GM19455 (cell line): ENCODE data around the gene DIRAS2.

Source experiments
- ATAC-seq: cut with Tn5 transposase; IDR thresholded peaks from one replicate; pipeline ENCODE4 v1.9.1; 2021; ENCODE audit not compliant: unreplicated experiment

The DIRAS2 gene

DNA sequence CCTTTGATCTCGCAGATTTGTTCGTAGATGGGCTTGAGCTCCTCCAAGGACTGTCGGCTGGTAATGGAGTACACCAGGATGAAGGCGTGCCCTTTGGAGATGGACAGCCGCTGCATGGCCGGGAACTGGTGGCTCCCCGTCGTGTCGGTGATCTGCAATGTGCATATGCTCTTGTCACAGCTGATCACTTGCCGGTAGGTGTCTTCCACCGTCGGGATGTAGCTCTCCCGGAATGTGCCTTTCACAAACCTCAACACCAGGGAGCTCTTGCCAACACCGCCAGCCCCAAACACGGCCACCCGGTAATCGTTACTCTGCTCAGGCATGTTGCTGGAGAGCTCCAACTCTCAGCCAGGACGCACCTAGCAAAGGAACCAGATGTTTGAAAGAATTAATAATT, 29.1 kb downstream of the DIRAS2 start:
- ATAC-seq: no peak

DNA sequence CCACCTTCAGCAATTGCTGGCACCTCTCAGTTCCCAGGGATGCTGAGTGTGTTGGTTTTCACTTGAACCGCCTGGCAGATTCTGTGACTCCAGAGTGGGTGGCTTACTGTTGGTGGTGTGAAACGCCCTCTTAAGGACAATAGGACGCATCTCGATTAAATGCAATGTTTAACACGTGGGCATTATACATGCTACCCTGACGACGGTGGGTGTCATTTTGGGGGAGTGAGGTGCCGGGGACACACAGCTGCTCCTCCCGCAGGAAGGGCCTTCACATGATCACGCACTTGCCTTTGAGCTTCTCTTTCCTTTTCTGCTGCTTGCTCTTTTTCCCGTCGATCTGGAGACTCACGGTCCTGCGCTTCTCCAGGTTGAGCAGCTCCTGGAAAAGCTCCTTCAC, 29.7 kb downstream of the DIRAS2 start:
- no peak for ATAC-seq

DNA sequence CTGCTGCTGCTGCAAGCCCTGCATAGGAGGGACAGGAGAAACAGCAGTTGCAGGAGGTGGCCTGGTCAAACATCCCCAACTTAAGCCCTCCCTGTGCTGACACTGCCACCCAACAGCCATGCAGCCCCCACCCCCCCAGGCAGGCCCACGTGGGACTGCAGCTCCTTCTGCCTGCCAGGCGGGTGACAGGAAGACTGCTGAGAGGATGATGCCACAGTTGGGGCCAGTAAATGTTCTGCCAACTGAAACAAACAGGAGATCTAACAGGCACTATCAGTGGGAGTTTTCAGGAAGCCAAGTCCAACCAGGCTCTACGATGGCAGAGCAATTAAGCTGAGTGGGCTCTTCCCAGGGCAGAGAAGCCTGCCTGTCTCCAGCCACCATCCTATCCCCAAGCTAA, 31.1 kb downstream of the DIRAS2 start:
- no peak for ATAC-seq

DNA sequence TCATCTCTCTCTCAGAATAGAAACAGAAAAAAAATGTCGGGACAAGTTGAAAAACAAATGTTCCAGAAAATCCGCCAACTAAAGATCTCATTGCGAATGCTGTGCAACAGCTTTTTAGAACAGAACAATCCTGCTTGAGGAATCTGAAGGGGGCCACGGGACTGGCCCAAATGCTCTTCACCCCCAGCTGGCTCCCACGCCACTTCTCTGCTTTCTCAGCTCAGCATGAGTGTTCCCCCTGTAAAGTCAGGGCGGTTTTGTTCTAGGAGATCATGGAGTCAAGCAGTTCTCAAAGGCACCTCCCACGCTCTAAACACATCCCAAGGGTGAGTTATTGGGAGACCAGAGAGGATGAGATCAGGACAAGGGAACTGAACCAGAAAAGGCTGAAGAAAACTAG, 31.5 kb downstream of the DIRAS2 start:
- ATAC-seq: no peak

DNA sequence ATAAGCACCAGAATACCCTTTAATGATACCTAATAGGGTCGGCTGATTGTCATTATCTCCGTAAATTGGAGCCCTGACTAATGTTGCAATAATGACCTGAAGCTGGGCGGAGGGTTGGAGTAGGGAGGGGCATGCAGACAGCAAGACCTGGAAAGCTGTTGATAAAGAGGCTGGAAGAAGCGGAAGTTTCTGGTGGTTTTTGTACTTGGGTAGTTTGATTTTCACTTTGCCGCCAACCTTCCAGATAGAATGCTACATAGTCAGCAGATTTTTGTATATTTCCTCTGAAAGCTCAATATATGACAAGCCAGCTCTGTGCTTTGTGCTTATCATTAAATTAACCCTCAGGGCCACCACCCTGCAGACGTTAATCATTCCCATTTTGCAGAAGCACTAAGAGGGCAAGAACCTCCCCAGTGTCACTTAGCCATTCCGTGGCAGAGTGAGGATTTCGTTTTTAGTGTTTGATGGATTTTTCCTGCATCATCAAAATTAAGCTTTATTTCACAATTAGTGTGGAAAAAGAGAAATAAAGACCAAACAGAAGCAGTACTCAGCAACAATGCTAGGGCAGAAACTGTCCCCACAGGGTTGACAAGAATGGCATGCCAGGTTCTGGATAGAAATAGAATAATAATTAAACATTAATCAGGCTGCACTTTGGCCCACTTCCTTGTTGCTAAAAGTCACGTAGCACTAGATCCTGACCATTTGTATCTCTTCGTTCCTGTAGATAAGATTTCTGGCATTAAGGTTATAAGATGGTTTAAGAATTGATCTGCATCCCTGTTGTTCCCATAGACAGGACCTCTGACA, 34.7 kb downstream of the DIRAS2 start:
- no peak for ATAC-seq

DNA sequence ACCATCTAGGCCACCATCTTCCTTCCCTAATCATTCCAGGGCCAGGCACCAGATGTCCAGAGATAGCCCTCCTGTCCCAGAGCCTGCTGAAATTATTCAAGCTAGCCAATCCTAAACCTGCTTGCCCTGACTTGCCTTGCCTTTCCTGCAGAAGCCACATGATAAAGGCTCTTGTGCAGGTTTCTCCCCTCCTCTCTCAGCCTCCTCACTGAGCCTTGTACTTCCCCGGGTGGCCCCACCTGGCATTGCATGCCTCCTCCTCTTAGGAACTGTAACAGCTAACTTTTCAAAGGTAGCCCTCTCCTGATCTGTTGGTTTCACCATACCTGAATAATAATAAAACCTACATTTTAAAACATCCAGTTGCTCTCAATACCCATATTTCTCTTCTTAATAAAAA, 42.6 kb downstream of the DIRAS2 start:
- ATAC-seq: no peak

DNA sequence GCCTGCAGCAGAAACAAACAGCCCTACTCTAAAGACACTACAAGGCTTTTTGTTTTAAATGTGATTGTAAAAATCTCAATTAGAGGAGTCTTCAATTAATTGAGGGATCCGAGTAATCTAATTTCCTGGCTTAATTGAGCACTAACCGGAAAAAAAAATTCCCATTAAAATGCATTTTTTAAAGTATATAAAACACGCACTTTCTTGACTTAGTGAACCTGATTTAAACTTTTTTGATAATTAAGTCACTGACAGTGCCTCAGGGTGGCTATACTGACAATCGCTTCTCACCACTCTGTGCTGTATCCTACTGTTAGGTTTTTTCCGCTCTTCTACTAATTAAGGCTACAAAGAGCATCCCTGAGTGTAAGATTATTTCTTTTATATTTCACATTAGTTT, 44.4 kb downstream of the DIRAS2 start:
- no peak for ATAC-seq

DNA sequence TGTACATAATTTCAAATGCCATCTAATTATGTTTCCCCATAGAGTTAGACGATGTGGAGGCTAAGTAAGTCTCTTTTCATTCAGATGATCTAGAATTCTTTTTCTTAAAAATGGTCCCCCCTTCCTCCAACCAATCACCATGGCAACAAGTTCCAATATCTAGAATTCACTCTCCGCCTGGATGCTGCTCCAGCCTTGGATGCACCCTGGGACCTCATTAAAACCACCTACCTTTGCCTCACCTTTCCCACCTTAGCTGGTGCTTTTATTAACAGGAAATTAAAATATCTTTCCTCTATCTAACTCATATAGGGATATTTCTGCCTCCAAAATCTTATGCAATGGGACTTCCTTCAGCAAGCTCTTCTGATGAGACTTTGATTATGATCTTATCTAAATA, 49.0 kb downstream of the DIRAS2 start:
- ATAC-seq: no peak

DNA sequence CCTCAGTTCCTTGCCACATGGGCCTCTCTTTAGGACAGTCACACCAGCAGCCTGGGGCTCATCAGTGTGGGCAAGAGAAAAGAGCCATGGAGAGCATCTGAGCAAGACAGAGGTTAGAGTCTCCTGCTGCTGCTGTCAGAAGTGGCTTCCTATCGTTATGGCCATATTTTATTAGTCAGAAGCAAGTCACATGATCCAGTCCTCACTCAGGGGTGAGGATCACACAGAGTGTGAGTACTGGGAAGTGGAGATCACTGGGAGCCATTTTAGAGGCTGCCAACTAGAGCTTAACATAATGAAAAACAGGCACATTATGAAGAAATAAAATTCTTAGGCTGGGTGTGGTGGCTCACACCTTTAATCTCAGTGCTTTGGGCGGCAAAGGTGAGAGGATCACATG, 62.0 kb downstream of the DIRAS2 start:
- no peak for ATAC-seq

DNA sequence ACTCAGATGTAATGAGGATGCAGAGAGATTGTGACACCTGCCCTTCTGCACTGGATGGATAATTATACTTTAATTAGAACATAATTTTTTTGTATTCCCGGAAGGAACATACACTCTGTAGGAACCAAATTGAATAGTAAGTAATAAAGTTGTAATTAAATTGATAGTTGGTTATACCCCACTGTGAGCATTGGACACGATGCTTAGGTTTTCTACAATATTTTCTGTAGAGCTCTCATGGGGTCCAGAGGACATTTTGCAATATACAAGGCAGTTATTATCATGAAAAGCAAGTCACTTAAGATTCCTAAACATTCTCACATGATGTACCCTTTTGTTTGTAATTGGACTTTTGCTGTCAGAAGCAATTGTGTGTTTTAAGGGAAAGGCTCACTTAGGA, 63.4 kb downstream of the DIRAS2 start:
- no peak for ATAC-seq

DNA sequence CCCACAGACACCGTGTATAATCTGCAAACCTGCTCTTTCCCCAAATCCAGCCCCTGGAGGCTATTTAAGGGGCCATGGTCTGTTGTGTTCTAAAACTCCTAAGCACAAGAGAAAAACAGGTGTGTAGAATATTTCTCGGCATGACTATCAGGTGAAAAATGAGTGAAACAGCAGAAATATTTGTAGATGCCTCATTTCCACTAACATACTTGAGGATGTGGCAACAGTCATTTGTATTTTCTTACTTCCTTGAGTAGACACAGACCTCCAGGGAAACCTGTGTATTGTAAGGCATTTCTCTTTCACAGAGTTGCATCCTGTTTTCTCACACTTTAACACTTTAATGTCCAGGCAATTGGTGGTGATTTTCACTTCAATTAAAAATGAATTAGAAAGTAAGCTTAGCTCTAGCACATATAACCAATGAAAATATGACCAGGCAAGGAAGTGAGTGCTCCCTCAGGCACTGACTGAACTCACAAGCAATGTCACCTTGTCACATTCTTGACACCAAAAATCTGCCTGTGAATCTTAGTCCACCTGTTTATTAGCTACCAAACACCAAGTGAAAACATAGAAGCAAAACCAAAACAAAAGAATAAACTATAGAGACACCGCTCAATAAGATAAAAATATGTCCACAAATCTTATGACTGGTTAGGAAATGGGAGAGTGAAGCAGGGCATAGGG, 64.4 kb downstream of the DIRAS2 start:
- ATAC-seq: no peak

DNA sequence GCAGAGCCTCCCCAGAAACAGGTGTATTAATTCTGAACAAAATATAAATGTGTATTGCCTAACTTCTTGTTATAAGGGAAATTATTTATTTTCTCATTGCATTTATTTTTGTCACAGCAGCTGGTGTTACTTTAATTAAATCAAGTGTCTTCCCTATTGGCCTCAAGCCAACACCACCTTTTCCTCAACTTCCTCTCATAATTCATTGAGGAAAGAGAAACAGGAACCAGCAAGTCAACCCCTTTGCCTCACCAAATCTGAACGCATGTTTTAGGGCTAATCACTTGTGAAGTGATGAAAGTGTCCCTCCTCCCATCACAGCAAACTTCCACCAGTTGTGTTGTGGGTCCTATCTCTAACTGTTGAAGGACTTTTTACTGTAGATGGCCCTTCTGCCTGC, 73.1 kb downstream of the DIRAS2 start:
- ATAC-seq: no peak

DNA sequence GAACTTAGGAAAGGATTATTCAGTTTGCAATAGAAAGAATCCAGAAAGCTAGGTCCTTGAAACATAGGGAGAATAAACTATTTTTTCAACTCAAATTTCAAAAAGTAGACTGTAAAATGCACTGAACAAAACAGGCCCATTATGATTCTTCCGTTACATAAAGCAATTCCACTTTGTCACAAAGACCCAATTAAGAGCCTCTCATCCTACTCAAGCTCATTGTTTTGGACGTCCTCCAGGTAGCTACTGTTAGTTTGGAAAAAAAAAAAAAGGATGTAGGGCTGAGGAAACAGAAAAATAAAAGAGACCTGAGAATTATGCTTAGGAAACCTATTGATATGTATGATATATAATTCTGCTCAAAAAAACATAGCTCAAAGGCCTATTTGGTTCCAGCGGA, 74.0 kb downstream of the DIRAS2 start:
- ATAC-seq: no peak

DNA sequence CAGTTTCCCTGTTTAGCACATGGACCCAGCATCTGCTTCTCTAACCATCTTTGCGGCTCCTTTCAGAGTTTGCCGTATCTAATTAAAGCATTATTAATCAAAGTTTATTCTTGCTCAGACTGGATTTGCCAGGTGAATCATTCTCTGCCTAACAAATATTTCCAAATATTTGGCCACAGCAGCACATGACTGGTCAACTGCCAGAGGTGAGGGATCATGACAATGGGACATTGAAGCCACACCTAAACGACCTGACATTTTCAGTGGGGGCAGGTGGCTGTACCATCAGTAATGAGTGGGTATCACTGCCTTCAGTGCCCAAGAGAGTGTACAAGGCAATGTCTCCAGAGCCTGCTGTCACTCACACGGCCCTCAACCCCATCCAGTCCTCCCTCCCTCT, 80.4 kb downstream of the DIRAS2 start:
- ATAC-seq: no peak
